H1 (cell line): ENCODE measurements around the gene KIAA1143.
A peak's percentile ranks its signal among the peaks of the same experiment; 100 is the strongest.

ENCODE experiments used
- BRCA1 ChIP-seq: IDR thresholded peaks from 2 replicates; pipeline ENCODE4 v1.6.1; 2012; ENCODE audit warnings: low read depth, low read length, improper control_type of control experiment
- EZH2 ChIP-seq: fragments of 200-600 bp; sonication (generic); IDR thresholded peaks from 2 replicates; pipeline ENCODE4 v1.7.1; 2012; ENCODE audit warnings: low read depth, mild to moderate bottlenecking, moderate library complexity, low read length, inconsistent platforms; ENCODE audit not compliant: severe bottlenecking
- GABPA ChIP-seq: IDR thresholded peaks from 2 replicates; pipeline ENCODE4 v1.6.1; 2011; ENCODE audit warnings: mild to moderate bottlenecking, low read length, moderate library complexity, borderline replicate concordance; ENCODE audit not compliant: insufficient read depth
- POLR2AphosphoS5 ChIP-seq: IDR thresholded peaks from 2 replicates; pipeline ENCODE4 v1.6.1; 2011; ENCODE audit warnings: low read depth, low read length
- SP1 ChIP-seq: IDR thresholded peaks from 2 replicates; pipeline ENCODE4 v1.6.1; 2011; ENCODE audit warnings: low read depth, low read length
- TF ChIP-seq, protein P1 (sequence below): IDR thresholded peaks from 2 replicates; pipeline ENCODE4 v1.6.1; 2011; ENCODE audit warnings: low read length, improper control_type of control experiment
- TF ChIP-seq, protein P2 (sequence below), 3 experiments: IDR thresholded peaks; 1 replicate in 2 of 3; 2 replicates in 1 of 3; pipeline versions ENCODE4 v1.5.1 to v1.6.1; 2011; ENCODE audit warnings: low read length in 3 of 3, mild to moderate bottlenecking in 3 of 3, inconsistent platforms in 2 of 3, low read depth in 1 of 3, moderate library complexity in 1 of 3; ENCODE audit not compliant: insufficient read depth in 1 of 3; ENCODE audit errors: control extremely low read depth in 1 of 3

- TF ChIP-seq, protein P1, sequence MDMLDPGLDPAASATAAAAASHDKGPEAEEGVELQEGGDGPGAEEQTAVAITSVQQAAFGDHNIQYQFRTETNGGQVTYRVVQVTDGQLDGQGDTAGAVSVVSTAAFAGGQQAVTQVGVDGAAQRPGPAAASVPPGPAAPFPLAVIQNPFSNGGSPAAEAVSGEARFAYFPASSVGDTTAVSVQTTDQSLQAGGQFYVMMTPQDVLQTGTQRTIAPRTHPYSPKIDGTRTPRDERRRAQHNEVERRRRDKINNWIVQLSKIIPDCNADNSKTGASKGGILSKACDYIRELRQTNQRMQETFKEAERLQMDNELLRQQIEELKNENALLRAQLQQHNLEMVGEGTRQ: no peak
- TF ChIP-seq, protein P2, sequence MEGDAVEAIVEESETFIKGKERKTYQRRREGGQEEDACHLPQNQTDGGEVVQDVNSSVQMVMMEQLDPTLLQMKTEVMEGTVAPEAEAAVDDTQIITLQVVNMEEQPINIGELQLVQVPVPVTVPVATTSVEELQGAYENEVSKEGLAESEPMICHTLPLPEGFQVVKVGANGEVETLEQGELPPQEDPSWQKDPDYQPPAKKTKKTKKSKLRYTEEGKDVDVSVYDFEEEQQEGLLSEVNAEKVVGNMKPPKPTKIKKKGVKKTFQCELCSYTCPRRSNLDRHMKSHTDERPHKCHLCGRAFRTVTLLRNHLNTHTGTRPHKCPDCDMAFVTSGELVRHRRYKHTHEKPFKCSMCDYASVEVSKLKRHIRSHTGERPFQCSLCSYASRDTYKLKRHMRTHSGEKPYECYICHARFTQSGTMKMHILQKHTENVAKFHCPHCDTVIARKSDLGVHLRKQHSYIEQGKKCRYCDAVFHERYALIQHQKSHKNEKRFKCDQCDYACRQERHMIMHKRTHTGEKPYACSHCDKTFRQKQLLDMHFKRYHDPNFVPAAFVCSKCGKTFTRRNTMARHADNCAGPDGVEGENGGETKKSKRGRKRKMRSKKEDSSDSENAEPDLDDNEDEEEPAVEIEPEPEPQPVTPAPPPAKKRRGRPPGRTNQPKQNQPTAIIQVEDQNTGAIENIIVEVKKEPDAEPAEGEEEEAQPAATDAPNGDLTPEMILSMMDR (IDR thresholded peaks at IDR 0.05; ENCODE audit: control extremely low read depth in 1 of 3, insufficient read depth in 1 of 3, low read depth in 1 of 3, low read length in 3 of 3): peak in 2 of 3 experiments; percentile 6 to 18; a peak in 3 of 4 replicates
- 0 out of 2 replicates have a peak, but pooled peaks have one; percentile 46 for TF ChIP-seq SP1
- no peak; the same call in 1 of the 2 replicates for TF ChIP-seq BRCA1
- peak; percentile 71; the same call in 1 of the 2 replicates for TF ChIP-seq GABPA
- peak; percentile 73; the same call in 1 of the 2 replicates for TF ChIP-seq POLR2AphosphoS5
- TF ChIP-seq EZH2: no peak
These were observed 32.0 kb downstream of the KIAA1143 start, which contains the start of gene ZNF501 for GRCh38 chr3:44729384-44729910.
